WTC11 (cell line): ENCODE results near the gene ANKMY2. TPM values are rescaled to one million over a fixed set of nuclear protein-coding genes. Genes with fewer than 3 reads are reported as not detected.

Source experiments
- ATAC-seq: fragments of 200-7000 bp; cut with Tn5 transposase; 2 replicates; pipeline ENCODE4 v1.10.0; 2021; ENCODE audit warnings: mild to moderate bottlenecking, moderate library complexity
- CTCF ChIA-PET: fragments of 300-600 bp; sonication (Branson Sonifier 250); formaldehyde crosslinking; loops from one replicate; lab custom pipeline; 2021; ENCODE audit warnings: antibody characterized with exemption; lab: Charles Lee
- POLR2A ChIA-PET: fragments of 350-600 bp; sonication (Branson Sonifier 250); formaldehyde crosslinking; loops from one replicate; lab custom pipeline; 2021; ENCODE audit warnings: antibody characterized with exemption; lab: Charles Lee
- DNase-seq: peaks from one replicate; pipeline ENCODE4 v3.0.0; 2021; ENCODE audit warnings: low spot score
- H3K27ac Mint-ChIP-seq: 2 replicates; pipeline ENCODE4 v1.8.0; 2021; ENCODE audit warnings: mixed read lengths
- H3K27me3 Mint-ChIP-seq: 2 replicates; pipeline ENCODE4 v1.8.0; 2021; ENCODE audit warnings: low read depth, mild to moderate bottlenecking, moderate library complexity, mixed read lengths
- H3K36me3 Mint-ChIP-seq: 2 replicates; pipeline ENCODE4 v1.8.0; 2021; ENCODE audit warnings: mixed read lengths
- H3K4me1 Mint-ChIP-seq: 2 replicates; pipeline ENCODE4 v1.8.0; 2022; ENCODE audit warnings: mixed read lengths
- H3K4me3 Mint-ChIP-seq: 2 replicates; pipeline ENCODE4 v1.8.0; 2021; ENCODE audit warnings: mild to moderate bottlenecking, moderate library complexity, mixed read lengths
- H3K9me3 Mint-ChIP-seq: 2 replicates; pipeline ENCODE4 v1.8.0; 2021; ENCODE audit warnings: mixed read lengths
- ETV6 ChIP-seq: sonication (generic); formaldehyde crosslinking; IDR thresholded peaks from 2 replicates; pipeline ENCODE4 v1.8.1; 2022; ENCODE audit warnings: mild to moderate bottlenecking, missing genetic modification reagents
- KAT7 ChIP-seq: sonication (generic); formaldehyde crosslinking; IDR thresholded peaks from 2 replicates; pipeline ENCODE4 v1.8.1; 2023; ENCODE audit warnings: missing genetic modification reagents, mild to moderate bottlenecking, borderline replicate concordance
- MXD4 ChIP-seq: fragments of 250-450 bp; sonication (Bioruptor Pico); IDR thresholded peaks from 2 replicates; pipeline ENCODE4 v1.8.0; 2021; ENCODE audit warnings: mild to moderate bottlenecking, moderate library complexity, borderline replicate concordance
- MYBL2 ChIP-seq: sonication (generic); formaldehyde crosslinking; IDR thresholded peaks from 2 replicates; pipeline ENCODE4 v1.8.1; 2023; ENCODE audit warnings: mild to moderate bottlenecking, moderate library complexity, missing genetic modification reagents
- RORB ChIP-seq: fragments of 250-450 bp; sonication (Bioruptor Pico); IDR thresholded peaks from 2 replicates; pipeline ENCODE4 v1.9.0; 2021; ENCODE audit warnings: mild to moderate bottlenecking
- SP1 ChIP-seq: sonication (generic); formaldehyde crosslinking; conservative IDR thresholded peaks from 2 replicates; pipeline ENCODE4 v1.8.1; 2022; ENCODE audit warnings: missing genetic modification reagents
- TEAD1 ChIP-seq: sonication (generic); formaldehyde crosslinking; IDR thresholded peaks from 2 replicates; pipeline ENCODE4 v1.8.0; 2022; ENCODE audit warnings: mild to moderate bottlenecking, missing genetic modification reagents
- ZBTB21 ChIP-seq: sonication (generic); formaldehyde crosslinking; IDR thresholded peaks from 2 replicates; pipeline ENCODE4 v1.8.1; 2023; ENCODE audit warnings: mild to moderate bottlenecking, missing genetic modification reagents, borderline replicate concordance
- ZNF219 ChIP-seq: sonication (generic); formaldehyde crosslinking; IDR thresholded peaks from 2 replicates; pipeline ENCODE4 v1.8.0; 2023; ENCODE audit warnings: missing genetic modification reagents, mild to moderate bottlenecking, borderline replicate concordance
- ZNF423 ChIP-seq: fragments of 250-450 bp; sonication (Bioruptor Pico); IDR thresholded peaks from 2 replicates; pipeline ENCODE4 v2.1.2; 2022; ENCODE audit warnings: mild to moderate bottlenecking, moderate library complexity
- total RNA-seq: library from RNA; stranded (reverse); gene quantifications from 3 replicates; pipeline ENCODE4 v1.2.3, GENCODE V29; 2021
- TF ChIP-seq, protein P1 (sequence below): sonication (generic); formaldehyde crosslinking; conservative IDR thresholded peaks from 2 replicates; pipeline ENCODE4 v1.8.1; 2022; ENCODE audit warnings: mild to moderate bottlenecking, missing genetic modification reagents
- TF ChIP-seq, protein P2 (sequence below): sonication (generic); formaldehyde crosslinking; IDR thresholded peaks from 2 replicates; pipeline ENCODE4 v1.8.1; 2023; ENCODE audit warnings: mild to moderate bottlenecking, missing genetic modification reagents
- TF ChIP-seq, protein P3 (sequence below): sonication (generic); formaldehyde crosslinking; IDR thresholded peaks from 2 replicates; pipeline ENCODE4 v1.8.1; 2022; ENCODE audit warnings: low read depth, missing genetic modification reagents, borderline replicate concordance
- TF ChIP-seq, protein P4 (sequence below): fragments of 250-450 bp; sonication (Bioruptor Pico); IDR thresholded peaks from 2 replicates; pipeline ENCODE4 v1.9.0; 2021; ENCODE audit warnings: mild to moderate bottlenecking
- TF ChIP-seq, protein P5 (sequence below): sonication (generic); formaldehyde crosslinking; conservative IDR thresholded peaks from 2 replicates; pipeline ENCODE4 v1.8.1; 2023; ENCODE audit warnings: mild to moderate bottlenecking, low read depth, missing genetic modification reagents, moderate library complexity
- TF ChIP-seq, protein P6 (sequence below): sonication (generic); formaldehyde crosslinking; IDR thresholded peaks from 2 replicates; pipeline ENCODE4 v1.8.1; 2022; ENCODE audit warnings: missing genetic modification reagents, borderline replicate concordance
- TF ChIP-seq, protein P7 (sequence below): sonication (generic); formaldehyde crosslinking; IDR thresholded peaks from 2 replicates; pipeline ENCODE4 v1.8.0; 2022; ENCODE audit warnings: mild to moderate bottlenecking, missing genetic modification reagents
- TF ChIP-seq, protein P8 (sequence below): fragments of 250-450 bp; sonication (Bioruptor Pico); IDR thresholded peaks from 2 replicates; pipeline ENCODE4 v1.9.0; 2021; ENCODE audit warnings: moderate library complexity, mild to moderate bottlenecking, inconsistent platforms, borderline replicate concordance
- TF ChIP-seq, protein P9 (sequence below): sonication (generic); formaldehyde crosslinking; IDR thresholded peaks from 2 replicates; pipeline ENCODE4 v1.8.1; 2022; ENCODE audit warnings: mild to moderate bottlenecking, moderate library complexity, missing genetic modification reagents
- TF ChIP-seq, protein P10 (sequence below): sonication (generic); formaldehyde crosslinking; IDR thresholded peaks from 2 replicates; pipeline ENCODE4 v1.8.0; 2022; ENCODE audit warnings: mild to moderate bottlenecking, missing genetic modification reagents

ANKMY2 gene
- total RNA-seq, 1 experiment from 2014 or later: 13.6 TPM

DNA sequence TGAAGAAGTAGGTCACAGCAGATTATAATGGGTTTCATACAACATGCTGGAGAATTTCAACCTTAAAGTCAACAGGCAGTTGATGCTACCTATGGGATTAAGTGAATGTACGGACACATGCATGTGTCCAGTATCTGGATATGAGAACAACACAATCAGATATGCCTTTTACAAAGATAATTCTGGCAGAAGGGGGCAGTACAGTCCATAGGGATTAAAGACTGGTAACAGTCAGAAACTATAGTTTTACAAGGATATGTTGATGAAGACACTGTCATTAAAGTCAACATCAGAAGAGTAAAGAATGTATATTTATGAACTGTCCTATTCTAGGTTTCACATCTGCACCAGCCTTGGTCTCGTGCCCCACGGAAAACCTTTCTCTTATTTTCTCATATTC lies 41.5 kb downstream of the ANKMY2 start:
- CTCF ChIA-PET: no interaction called here
- POLR2A ChIA-PET: no interaction called here
- no peak for DNase-seq
- Mint-ChIP-seq H3K9me3 (no peaks in the 10 kb centered on the region), H3K27ac (no peak overlapping the region), H3K4me3 (no peak overlapping the region), H3K27me3 (no peaks in the 10 kb centered on the region), H3K4me1 (no peaks in the 10 kb centered on the region), H3K36me3 (peaks cover 17% of the 10 kb centered on the region)
- ATAC-seq: no peak
- TF ChIP-seq ZNF219 (no peak), TEAD1 (CRISPR knock-in tag) (no peak), ETV6 (no peak), ZBTB21 (CRISPR knock-in tag) (no peak), SP1 (CRISPR knock-in tag) (no peak), RORB (CRISPR knock-in tag) (no peak), ZNF423 (no peak)
- TF ChIP-seq, protein P1, sequence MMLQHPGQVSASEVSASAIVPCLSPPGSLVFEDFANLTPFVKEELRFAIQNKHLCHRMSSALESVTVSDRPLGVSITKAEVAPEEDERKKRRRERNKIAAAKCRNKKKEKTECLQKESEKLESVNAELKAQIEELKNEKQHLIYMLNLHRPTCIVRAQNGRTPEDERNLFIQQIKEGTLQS (CRISPR knock-in tag): no peak
- TF ChIP-seq, protein P2, sequence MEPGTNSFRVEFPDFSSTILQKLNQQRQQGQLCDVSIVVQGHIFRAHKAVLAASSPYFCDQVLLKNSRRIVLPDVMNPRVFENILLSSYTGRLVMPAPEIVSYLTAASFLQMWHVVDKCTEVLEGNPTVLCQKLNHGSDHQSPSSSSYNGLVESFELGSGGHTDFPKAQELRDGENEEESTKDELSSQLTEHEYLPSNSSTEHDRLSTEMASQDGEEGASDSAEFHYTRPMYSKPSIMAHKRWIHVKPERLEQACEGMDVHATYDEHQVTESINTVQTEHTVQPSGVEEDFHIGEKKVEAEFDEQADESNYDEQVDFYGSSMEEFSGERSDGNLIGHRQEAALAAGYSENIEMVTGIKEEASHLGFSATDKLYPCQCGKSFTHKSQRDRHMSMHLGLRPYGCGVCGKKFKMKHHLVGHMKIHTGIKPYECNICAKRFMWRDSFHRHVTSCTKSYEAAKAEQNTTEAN (CRISPR knock-in tag): no peak
- TF ChIP-seq, protein P3, sequence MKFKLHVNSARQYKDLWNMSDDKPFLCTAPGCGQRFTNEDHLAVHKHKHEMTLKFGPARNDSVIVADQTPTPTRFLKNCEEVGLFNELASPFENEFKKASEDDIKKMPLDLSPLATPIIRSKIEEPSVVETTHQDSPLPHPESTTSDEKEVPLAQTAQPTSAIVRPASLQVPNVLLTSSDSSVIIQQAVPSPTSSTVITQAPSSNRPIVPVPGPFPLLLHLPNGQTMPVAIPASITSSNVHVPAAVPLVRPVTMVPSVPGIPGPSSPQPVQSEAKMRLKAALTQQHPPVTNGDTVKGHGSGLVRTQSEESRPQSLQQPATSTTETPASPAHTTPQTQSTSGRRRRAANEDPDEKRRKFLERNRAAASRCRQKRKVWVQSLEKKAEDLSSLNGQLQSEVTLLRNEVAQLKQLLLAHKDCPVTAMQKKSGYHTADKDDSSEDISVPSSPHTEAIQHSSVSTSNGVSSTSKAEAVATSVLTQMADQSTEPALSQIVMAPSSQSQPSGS (CRISPR knock-in tag): no peak
- TF ChIP-seq, protein P4, sequence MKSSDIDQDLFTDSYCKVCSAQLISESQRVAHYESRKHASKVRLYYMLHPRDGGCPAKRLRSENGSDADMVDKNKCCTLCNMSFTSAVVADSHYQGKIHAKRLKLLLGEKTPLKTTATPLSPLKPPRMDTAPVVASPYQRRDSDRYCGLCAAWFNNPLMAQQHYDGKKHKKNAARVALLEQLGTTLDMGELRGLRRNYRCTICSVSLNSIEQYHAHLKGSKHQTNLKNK (CRISPR knock-in tag): no peak
- TF ChIP-seq, protein P5, sequence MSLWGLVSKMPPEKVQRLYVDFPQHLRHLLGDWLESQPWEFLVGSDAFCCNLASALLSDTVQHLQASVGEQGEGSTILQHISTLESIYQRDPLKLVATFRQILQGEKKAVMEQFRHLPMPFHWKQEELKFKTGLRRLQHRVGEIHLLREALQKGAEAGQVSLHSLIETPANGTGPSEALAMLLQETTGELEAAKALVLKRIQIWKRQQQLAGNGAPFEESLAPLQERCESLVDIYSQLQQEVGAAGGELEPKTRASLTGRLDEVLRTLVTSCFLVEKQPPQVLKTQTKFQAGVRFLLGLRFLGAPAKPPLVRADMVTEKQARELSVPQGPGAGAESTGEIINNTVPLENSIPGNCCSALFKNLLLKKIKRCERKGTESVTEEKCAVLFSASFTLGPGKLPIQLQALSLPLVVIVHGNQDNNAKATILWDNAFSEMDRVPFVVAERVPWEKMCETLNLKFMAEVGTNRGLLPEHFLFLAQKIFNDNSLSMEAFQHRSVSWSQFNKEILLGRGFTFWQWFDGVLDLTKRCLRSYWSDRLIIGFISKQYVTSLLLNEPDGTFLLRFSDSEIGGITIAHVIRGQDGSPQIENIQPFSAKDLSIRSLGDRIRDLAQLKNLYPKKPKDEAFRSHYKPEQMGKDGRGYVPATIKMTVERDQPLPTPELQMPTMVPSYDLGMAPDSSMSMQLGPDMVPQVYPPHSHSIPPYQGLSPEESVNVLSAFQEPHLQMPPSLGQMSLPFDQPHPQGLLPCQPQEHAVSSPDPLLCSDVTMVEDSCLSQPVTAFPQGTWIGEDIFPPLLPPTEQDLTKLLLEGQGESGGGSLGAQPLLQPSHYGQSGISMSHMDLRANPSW: no peak
- TF ChIP-seq, protein P6, sequence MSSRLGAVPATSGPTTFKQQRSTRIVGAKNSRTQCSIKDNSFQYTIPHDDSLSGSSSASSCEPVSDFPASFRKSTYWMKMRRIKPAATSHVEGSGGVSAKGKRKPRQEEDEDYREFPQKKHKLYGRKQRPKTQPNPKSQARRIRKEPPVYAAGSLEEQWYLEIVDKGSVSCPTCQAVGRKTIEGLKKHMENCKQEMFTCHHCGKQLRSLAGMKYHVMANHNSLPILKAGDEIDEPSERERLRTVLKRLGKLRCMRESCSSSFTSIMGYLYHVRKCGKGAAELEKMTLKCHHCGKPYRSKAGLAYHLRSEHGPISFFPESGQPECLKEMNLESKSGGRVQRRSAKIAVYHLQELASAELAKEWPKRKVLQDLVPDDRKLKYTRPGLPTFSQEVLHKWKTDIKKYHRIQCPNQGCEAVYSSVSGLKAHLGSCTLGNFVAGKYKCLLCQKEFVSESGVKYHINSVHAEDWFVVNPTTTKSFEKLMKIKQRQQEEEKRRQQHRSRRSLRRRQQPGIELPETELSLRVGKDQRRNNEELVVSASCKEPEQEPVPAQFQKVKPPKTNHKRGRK (CRISPR knock-in tag): no peak
- TF ChIP-seq, protein P7, sequence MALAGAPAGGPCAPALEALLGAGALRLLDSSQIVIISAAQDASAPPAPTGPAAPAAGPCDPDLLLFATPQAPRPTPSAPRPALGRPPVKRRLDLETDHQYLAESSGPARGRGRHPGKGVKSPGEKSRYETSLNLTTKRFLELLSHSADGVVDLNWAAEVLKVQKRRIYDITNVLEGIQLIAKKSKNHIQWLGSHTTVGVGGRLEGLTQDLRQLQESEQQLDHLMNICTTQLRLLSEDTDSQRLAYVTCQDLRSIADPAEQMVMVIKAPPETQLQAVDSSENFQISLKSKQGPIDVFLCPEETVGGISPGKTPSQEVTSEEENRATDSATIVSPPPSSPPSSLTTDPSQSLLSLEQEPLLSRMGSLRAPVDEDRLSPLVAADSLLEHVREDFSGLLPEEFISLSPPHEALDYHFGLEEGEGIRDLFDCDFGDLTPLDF: no peak

DNA sequence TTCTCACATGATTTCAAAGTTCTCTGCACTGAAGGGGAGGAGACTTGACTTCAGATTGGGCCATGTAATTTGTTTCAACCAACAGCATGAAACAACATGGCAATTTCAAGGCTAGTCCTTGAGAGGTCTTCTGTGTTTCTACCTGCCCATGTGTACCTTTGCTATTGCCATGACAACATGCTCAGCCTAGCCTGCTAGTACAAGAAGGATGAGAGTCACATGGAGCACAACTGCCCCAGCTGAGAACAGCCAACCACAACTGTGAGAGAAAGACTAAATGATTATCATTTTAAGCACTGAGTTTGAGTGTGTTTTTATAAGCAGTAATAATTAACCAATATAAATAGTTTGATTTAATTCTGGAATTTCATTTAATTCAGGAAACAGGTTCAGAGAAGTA lies 41.9 kb downstream of the ANKMY2 start:
- Mint-ChIP-seq H3K27ac (no peak overlapping the region), H3K4me3 (no peak overlapping the region), H3K4me1 (peaks cover under 1% of the 10 kb centered on the region; the same call in 1 of the 2 replicates), H3K9me3 (no peaks in the 10 kb centered on the region), H3K36me3 (peaks cover 17% of the 10 kb centered on the region), H3K27me3 (no peaks in the 10 kb centered on the region)
- no peak for DNase-seq
- ChIA-PET CTCF (no interaction called here), POLR2A (no interaction called here)
- ATAC-seq: no peak; the same call in 1 of the 2 replicates
- no peak for TF ChIP-seq MYBL2 (CRISPR knock-in tag)
- no peak for TF ChIP-seq TEAD1 (CRISPR knock-in tag)
- TF ChIP-seq, protein P8, sequence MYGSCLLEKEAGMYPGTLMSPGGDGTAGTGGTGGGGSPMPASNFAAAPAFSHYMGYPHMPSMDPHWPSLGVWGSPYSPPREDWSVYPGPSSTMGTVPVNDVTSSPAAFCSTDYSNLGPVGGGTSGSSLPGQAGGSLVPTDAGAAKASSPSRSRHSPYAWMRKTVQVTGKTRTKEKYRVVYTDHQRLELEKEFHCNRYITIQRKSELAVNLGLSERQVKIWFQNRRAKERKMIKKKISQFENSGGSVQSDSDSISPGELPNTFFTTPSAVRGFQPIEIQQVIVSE (CRISPR knock-in tag): no peak
- TF ChIP-seq, protein P9, sequence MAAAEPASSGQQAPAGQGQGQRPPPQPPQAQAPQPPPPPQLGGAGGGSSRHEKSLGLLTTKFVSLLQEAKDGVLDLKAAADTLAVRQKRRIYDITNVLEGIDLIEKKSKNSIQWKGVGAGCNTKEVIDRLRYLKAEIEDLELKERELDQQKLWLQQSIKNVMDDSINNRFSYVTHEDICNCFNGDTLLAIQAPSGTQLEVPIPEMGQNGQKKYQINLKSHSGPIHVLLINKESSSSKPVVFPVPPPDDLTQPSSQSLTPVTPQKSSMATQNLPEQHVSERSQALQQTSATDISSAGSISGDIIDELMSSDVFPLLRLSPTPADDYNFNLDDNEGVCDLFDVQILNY (CRISPR knock-in tag): no peak
- TF ChIP-seq, protein P2 (CRISPR knock-in tag): no peak
- TF ChIP-seq, protein P10, sequence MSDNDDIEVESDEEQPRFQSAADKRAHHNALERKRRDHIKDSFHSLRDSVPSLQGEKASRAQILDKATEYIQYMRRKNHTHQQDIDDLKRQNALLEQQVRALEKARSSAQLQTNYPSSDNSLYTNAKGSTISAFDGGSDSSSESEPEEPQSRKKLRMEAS (CRISPR knock-in tag): no peak
- TF ChIP-seq MXD4 (CRISPR knock-in tag): no peak
- no peak for TF ChIP-seq KAT7 (CRISPR knock-in tag)
